Measurements from ENCODE around the gene ANKRD11.

GRCh38 chr16:89386306-89387185 is 103.8 kb downstream of the ANKRD11 start:
- no peak for TF ChIP-seq CTCF (IDR thresholded peaks at IDR 0.05)
- no peak for TF ChIP-seq POLR2AphosphoS5 (IDR thresholded peaks at IDR 0.05)
